Measurements from ENCODE around the gene SLIT1.

DNA sequence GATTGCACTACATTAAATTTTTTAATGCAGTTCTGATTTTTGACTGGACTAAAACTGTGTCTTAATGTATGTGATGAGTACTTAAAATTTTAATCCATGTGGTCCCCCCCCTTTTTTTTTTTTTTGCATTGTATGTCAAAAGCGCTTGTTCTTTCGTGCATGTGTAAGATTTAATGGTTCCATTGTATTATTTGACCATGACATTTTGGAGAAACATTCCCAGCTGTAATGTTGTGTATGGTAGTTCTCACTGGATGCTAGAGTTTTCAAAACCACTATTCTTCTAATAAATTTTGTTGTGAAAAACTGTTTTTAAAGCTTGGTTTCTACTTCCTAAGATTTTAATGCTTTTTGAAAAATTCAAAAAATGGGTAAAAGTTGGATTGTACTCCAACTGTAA lies 221.6 kb downstream of the SLIT1 start:
- TF ChIP-seq, protein P1, sequence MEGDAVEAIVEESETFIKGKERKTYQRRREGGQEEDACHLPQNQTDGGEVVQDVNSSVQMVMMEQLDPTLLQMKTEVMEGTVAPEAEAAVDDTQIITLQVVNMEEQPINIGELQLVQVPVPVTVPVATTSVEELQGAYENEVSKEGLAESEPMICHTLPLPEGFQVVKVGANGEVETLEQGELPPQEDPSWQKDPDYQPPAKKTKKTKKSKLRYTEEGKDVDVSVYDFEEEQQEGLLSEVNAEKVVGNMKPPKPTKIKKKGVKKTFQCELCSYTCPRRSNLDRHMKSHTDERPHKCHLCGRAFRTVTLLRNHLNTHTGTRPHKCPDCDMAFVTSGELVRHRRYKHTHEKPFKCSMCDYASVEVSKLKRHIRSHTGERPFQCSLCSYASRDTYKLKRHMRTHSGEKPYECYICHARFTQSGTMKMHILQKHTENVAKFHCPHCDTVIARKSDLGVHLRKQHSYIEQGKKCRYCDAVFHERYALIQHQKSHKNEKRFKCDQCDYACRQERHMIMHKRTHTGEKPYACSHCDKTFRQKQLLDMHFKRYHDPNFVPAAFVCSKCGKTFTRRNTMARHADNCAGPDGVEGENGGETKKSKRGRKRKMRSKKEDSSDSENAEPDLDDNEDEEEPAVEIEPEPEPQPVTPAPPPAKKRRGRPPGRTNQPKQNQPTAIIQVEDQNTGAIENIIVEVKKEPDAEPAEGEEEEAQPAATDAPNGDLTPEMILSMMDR (IDR thresholded peaks at IDR 0.05): no peak
- TF ChIP-seq POLR2A (IDR thresholded peaks at IDR 0.05): no peak

All from testis (tissue), 2 donors.